DND-41 (cell line): ENCODE results near the gene HRH2.

Experiments
- ATAC-seq: fragments of 200-7000 bp; cut with Tn5 transposase; 3 replicates; pipeline ENCODE4 v1.9.1; 2021; ENCODE audit warnings: low read depth; ENCODE audit not compliant: insufficient read depth
- DNase-seq: peaks from one replicate; pipeline ENCODE4 v3.0.0-alpha.2; 2020
- H2AFZ ChIP-seq: 2 replicates; pipeline ENCODE4 v1.6.0; 2012; ENCODE audit warnings: low read depth, low read length
- H3K27ac ChIP-seq: 2 replicates; pipeline ENCODE4 v1.5.1; 2012; ENCODE audit warnings: low read length, inconsistent platforms
- H3K27me3 ChIP-seq: fragments of 200-600 bp; sonication (generic); 2 replicates; pipeline ENCODE4 v1.6.0; 2012; ENCODE audit warnings: low read length, mild to moderate bottlenecking, inconsistent platforms; ENCODE audit not compliant: insufficient read depth, poor library complexity
- H3K36me3 ChIP-seq: 2 replicates; pipeline ENCODE4 v1.5.1; 2012; ENCODE audit warnings: low read length, inconsistent platforms; ENCODE audit not compliant: insufficient read depth
- H3K4me1 ChIP-seq: 2 replicates; pipeline ENCODE4 v1.5.1; 2012; ENCODE audit warnings: mild to moderate bottlenecking, low read length; ENCODE audit not compliant: insufficient read depth
- H3K4me2 ChIP-seq: 2 replicates; pipeline ENCODE4 v1.6.0; 2012; ENCODE audit warnings: mild to moderate bottlenecking, moderate library complexity, low read length, inconsistent platforms; ENCODE audit not compliant: insufficient read depth
- H3K4me3 ChIP-seq, 2 experiments: fragments of 200-600 bp in 1 of 2; shearing (Covaris generic) in 1 of 2; 2 replicates each; pipeline ENCODE4 v1.5.1; 2012 to 2016; ENCODE audit warnings: inconsistent platforms in 2 of 2, low read length in 2 of 2, mild to moderate bottlenecking in 2 of 2, low read depth in 1 of 2, moderate library complexity in 1 of 2
- H3K79me2 ChIP-seq: 2 replicates; pipeline ENCODE4 v1.6.0; 2012; ENCODE audit warnings: low read length, inconsistent platforms; ENCODE audit not compliant: insufficient read depth
- H3K9ac ChIP-seq: 2 replicates; pipeline ENCODE4 v1.6.0; 2012; ENCODE audit warnings: low read depth, mild to moderate bottlenecking, inconsistent platforms, low read length, moderate library complexity
- H3K9me3 ChIP-seq: 2 replicates; pipeline ENCODE4 v1.5.1; 2012; ENCODE audit warnings: low read length, moderate library complexity, mild to moderate bottlenecking, inconsistent platforms; ENCODE audit not compliant: insufficient read depth, severe bottlenecking
- H4K20me1 ChIP-seq: 2 replicates; pipeline ENCODE4 v1.6.0; 2012; ENCODE audit warnings: low read length; ENCODE audit not compliant: insufficient read depth
- EZH2 ChIP-seq: IDR thresholded peaks from 3 replicates; pipeline ENCODE4 v1.6.1; 2012; ENCODE audit warnings: borderline replicate concordance, low read depth, mild to moderate bottlenecking, moderate library complexity, low read length, inconsistent platforms; ENCODE audit not compliant: severe bottlenecking
- TF ChIP-seq, protein P1 (sequence below): IDR thresholded peaks from 2 replicates; pipeline ENCODE4 v1.5.1; 2012; ENCODE audit warnings: borderline replicate concordance, low read length, moderate library complexity, mild to moderate bottlenecking; ENCODE audit not compliant: poor library complexity, severe bottlenecking; ENCODE audit errors: extremely low read depth

The HRH2 gene

DNA sequence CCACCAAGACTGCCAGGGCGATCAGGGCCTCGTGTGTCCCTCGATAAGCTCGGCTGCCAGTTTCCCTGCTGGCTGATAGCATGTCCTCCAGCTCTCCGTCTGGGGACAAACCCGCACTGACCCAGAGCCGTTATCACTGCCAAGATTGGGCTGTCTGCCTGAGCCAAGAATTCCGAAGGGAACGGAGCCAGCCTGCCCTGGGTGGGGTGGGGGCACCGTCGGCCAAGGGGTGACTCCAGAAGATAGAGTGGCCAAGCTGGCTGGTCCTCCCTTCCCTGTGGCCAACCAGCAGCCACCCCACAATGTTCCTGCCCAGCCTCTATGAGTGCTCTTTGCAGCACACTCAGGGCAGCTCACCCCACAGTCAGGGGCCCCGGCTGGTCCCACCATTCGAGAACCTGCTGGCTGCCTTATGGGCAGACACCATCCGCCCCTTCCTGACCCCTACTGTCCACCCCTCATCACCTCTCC, 29.4 kb downstream of the HRH2 start:
- Histone ChIP-seq H3K36me3 (no peaks in the 10 kb centered on the region), H3K4me3 (no peak overlapping the region), H3K4me2 (no peak overlapping the region), H2AFZ (no peak overlapping the region), H3K27me3 (no peaks in the 10 kb centered on the region), H3K9ac (no peak overlapping the region), H3K9me3 (no peaks in the 10 kb centered on the region), H3K27ac (no peak overlapping the region), H4K20me1 (0 out of 2 replicates have a peak, but pooled peaks cover 3% of the 10 kb centered on the region), H3K4me1 (no peaks in the 10 kb centered on the region), H3K79me2 (no peaks in the 10 kb centered on the region)
- DNase-seq (no peak), ATAC-seq (no peak)
- TF ChIP-seq, protein P1, sequence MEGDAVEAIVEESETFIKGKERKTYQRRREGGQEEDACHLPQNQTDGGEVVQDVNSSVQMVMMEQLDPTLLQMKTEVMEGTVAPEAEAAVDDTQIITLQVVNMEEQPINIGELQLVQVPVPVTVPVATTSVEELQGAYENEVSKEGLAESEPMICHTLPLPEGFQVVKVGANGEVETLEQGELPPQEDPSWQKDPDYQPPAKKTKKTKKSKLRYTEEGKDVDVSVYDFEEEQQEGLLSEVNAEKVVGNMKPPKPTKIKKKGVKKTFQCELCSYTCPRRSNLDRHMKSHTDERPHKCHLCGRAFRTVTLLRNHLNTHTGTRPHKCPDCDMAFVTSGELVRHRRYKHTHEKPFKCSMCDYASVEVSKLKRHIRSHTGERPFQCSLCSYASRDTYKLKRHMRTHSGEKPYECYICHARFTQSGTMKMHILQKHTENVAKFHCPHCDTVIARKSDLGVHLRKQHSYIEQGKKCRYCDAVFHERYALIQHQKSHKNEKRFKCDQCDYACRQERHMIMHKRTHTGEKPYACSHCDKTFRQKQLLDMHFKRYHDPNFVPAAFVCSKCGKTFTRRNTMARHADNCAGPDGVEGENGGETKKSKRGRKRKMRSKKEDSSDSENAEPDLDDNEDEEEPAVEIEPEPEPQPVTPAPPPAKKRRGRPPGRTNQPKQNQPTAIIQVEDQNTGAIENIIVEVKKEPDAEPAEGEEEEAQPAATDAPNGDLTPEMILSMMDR: no peak
- TF ChIP-seq EZH2: no peak

GRCh38 chr5:175688352-175689146, 30.7 kb downstream of the HRH2 start:
- no peaks in the 10 kb centered on the region for H3K9me3 ChIP-seq
- no peaks in the 10 kb centered on the region for H3K4me1 ChIP-seq
- H3K4me3 ChIP-seq: no peak overlapping the region
- peaks cover 3% of the 10 kb centered on the region; the same call in 1 of the 2 replicates for H4K20me1 ChIP-seq
- DNase-seq (no peak), ATAC-seq (no peak)
- H3K36me3 ChIP-seq: no peaks in the 10 kb centered on the region
- H3K4me2 ChIP-seq: no peak overlapping the region
- no peak overlapping the region for H2AFZ ChIP-seq
- no peak overlapping the region for H3K27ac ChIP-seq
- no peaks in the 10 kb centered on the region for H3K79me2 ChIP-seq
- TF ChIP-seq EZH2: no peak
- TF ChIP-seq, protein P1: no peak
- no peaks in the 10 kb centered on the region for H3K27me3 ChIP-seq
- no peak overlapping the region for H3K9ac ChIP-seq

- no peaks in the 10 kb centered on the region for H3K4me1 ChIP-seq
- no peak overlapping the region for H2AFZ ChIP-seq
- H3K79me2 ChIP-seq: no peaks in the 10 kb centered on the region
- no peak for DNase-seq
- H3K27me3 ChIP-seq: no peaks in the 10 kb centered on the region
- peaks cover 3% of the 10 kb centered on the region; the same call in 1 of the 2 replicates for H4K20me1 ChIP-seq
- no peak for ATAC-seq
- H3K4me2 ChIP-seq: no peak overlapping the region
- H3K9ac ChIP-seq: no peak overlapping the region
- TF ChIP-seq EZH2: no peak
- TF ChIP-seq, protein P1: no peak
- no peaks in the 10 kb centered on the region for H3K9me3 ChIP-seq
- H3K27ac ChIP-seq: no peak overlapping the region
- no peaks in the 10 kb centered on the region for H3K36me3 ChIP-seq
- H3K4me3 ChIP-seq: no peak overlapping the region
Observed at GRCh38 chr5:175689147-175689991, 31.5 kb downstream of the HRH2 start.
